PC-9 (cell line): Measurements from ENCODE around the gene AGPAT3.

ENCODE experiments used
- CTCF ChIP-seq: fragments of 200-600 bp; sonication (generic); conservative IDR thresholded peaks from 2 replicates; pipeline ENCODE4 v1.6.1; 2017; ENCODE audit warnings: mixed run types, antibody characterized with exemption, mild to moderate bottlenecking, moderate library complexity
- EZH2 ChIP-seq: fragments of 200-600 bp; sonication (generic); IDR thresholded peaks from 2 replicates; pipeline ENCODE4 v1.8.0; 2017; ENCODE audit warnings: antibody characterized with exemption, low read depth

- no peak for TF ChIP-seq EZH2
- TF ChIP-seq CTCF, result no peak
Observed at GRCh38 chr21:43827015-43827611, 37.9 kb upstream of the AGPAT3 start.
